Measurements from ENCODE around the gene TAS2R13. TPM values are rescaled to one million over a fixed set of nuclear protein-coding genes. Genes with fewer than 3 reads are reported as not detected.

TAS2R13 gene
- polyA plus RNA-seq, 2 of the 4 experiments (the other 2 are of a cell fraction), result 0.19 TPM; not detected in 1

GRCh38 chr12:10928746-10929286, 19.5 kb upstream of the TAS2R13 start, which contains the start of gene PRH2 (continued):
- TF ChIP-seq CTCF (IDR thresholded peaks at IDR 0.05), result no peak
- no peak for TF ChIP-seq PBX3 (IDR thresholded peaks at IDR 0.05)

GRCh38 chr12:10926269-10926668, 16.9 kb upstream of the TAS2R13 start:
- H3K4me1 ChIP-seq, result no peaks in the 10 kb centered on the region
- 95% methylated on average over 5 of the region's 5 CpGs for WGBS (ENCODE audit: missing lambda C conversion rate)
- H3K27ac ChIP-seq, result no peak overlapping the region
- TF ChIP-seq MAFK (IDR thresholded peaks at IDR 0.05; ENCODE audit: partially characterized antibody), result peak; percentile 93
- no peak for TF ChIP-seq HOXB13 (CRISPR knock-in tag; IDR thresholded peaks at IDR 0.05; ENCODE audit: low read depth)
- TF ChIP-seq NFE2L2 (conservative IDR thresholded peaks at IDR 0.05; ENCODE audit: low read length), result peak; percentile 55
- H3K4me3 ChIP-seq, result no peak overlapping the region
- FAIRE-seq, result no peak
- H3K9me3 ChIP-seq, result no peaks in the 10 kb centered on the region
- CTCF ChIA-PET, result no interaction called here
- no peak for ATAC-seq
- POLR2A ChIA-PET, result no interaction called here
- DNase-seq (ENCODE audit: low read depth in 1 of 2, low spot score in 1 of 2), result no peak
- no peak overlapping the region for H3K4me2 ChIP-seq

GRCh38 chr12:10919809-10920208, 10.4 kb upstream of the TAS2R13 start:
- CTCF ChIA-PET, result no interaction called here

More at GRCh38 chr12:10919809-10920208, 10.4 kb upstream of the TAS2R13 start:
- peaks cover 13% of the 10 kb centered on the region; the same call in 2 of the 3 replicates for H3K4me1 ChIP-seq
- no peak overlapping the region for H3K4me2 ChIP-seq
- 91% methylated on average over 1 of the region's 1 CpG for WGBS (ENCODE audit: missing lambda C conversion rate)
- ATAC-seq, result no peak
- no peak for FAIRE-seq
- TF ChIP-seq HOXB5 (CRISPR knock-in tag; IDR thresholded peaks at IDR 0.05), result no peak
- no peak for TF ChIP-seq SMC3 (IDR thresholded peaks at IDR 0.05)
- no peak for TF ChIP-seq RNF2 (IDR thresholded peaks at IDR 0.05; ENCODE audit: borderline replicate concordance, low read depth)
- no peak for TF ChIP-seq PHF8 (IDR thresholded peaks at IDR 0.05; ENCODE audit: borderline replicate concordance, low read depth)
- no peak for TF ChIP-seq RARB (CRISPR knock-in tag; IDR thresholded peaks at IDR 0.05)
- TF ChIP-seq JUN (IDR thresholded peaks at IDR 0.05), result no peak
- no peak for TF ChIP-seq TFCP2L1 (CRISPR knock-in tag; IDR thresholded peaks at IDR 0.05)
- TF ChIP-seq ELK1 (IDR thresholded peaks at IDR 0.05; ENCODE audit: low read depth, low read length), result no peak
- no peak for TF ChIP-seq ZNF302 (CRISPR knock-in tag; IDR thresholded peaks at IDR 0.05)
- TF ChIP-seq HOXB13 (CRISPR knock-in tag; IDR thresholded peaks at IDR 0.05; ENCODE audit: low read depth), result no peak
- TF ChIP-seq CTCF (IDR thresholded peaks at IDR 0.05), result no peak
- no peak for TF ChIP-seq TP53 (CRISPR knock-in tag; IDR thresholded peaks at IDR 0.05)
- TF ChIP-seq USF2 (IDR thresholded peaks at IDR 0.05), result no peak
- TF ChIP-seq CBX8 (IDR thresholded peaks at IDR 0.05), result no peak
- TF ChIP-seq POLR2A (IDR thresholded peaks at IDR 0.05; ENCODE audit: low read length), result no peak
- no peak for TF ChIP-seq ZFP36 (IDR thresholded peaks at IDR 0.05; ENCODE audit: borderline replicate concordance, partially characterized antibody)
- no peak for TF ChIP-seq CHD2 (IDR thresholded peaks at IDR 0.05; ENCODE audit: low read length, partially characterized antibody)
- no peak for TF ChIP-seq SREBF2 (IDR thresholded peaks at IDR 0.05)
- TF ChIP-seq FOSL2 (IDR thresholded peaks at IDR 0.05), result no peak
- TF ChIP-seq FOSL2 (CRISPR knock-in tag; IDR thresholded peaks at IDR 0.05), result no peak
- DNase-seq (ENCODE audit: low read depth in 1 of 2, low spot score in 1 of 2), result no peak
- no peak overlapping the region for H3K4me3 ChIP-seq
- H3K27ac ChIP-seq, result no peak overlapping the region
- no peaks in the 10 kb centered on the region for H3K9me3 ChIP-seq
- POLR2A ChIA-PET, result no interaction called here

All from A549 (cell line).